Hepatocyte (in vitro differentiated cells): ENCODE measurements around the gene ZNF273. TPM values are rescaled to one million over a fixed set of nuclear protein-coding genes. Genes with fewer than 3 reads are reported as not detected.

Experiments used
- DNase-seq: peaks from one replicate; pipeline ENCODE4 v3.0.0-alpha.2; 2016; ENCODE audit warnings: low spot score
- H2AFZ ChIP-seq: fragments of 200-600 bp; sonication (generic); 2 replicates; pipeline ENCODE4 v1.6.0; 2016; ENCODE audit warnings: antibody characterized with exemption, mild to moderate bottlenecking
- H3K27ac ChIP-seq: fragments of 200-600 bp; sonication (generic); 2 replicates; pipeline ENCODE4 v1.5.1; 2016; ENCODE audit warnings: mild to moderate bottlenecking
- H3K27me3 ChIP-seq: fragments of 200-600 bp; sonication (generic); 2 replicates; pipeline ENCODE4 v1.6.1; 2016
- H3K36me3 ChIP-seq: fragments of 200-600 bp; sonication (generic); replicated peaks from 2 replicates; pipeline ENCODE4 v1.5.1; 2016; ENCODE audit warnings: low read depth; ENCODE audit not compliant: insufficient read depth
- H3K4me1 ChIP-seq: fragments of 200-600 bp; sonication (generic); 2 replicates; pipeline ENCODE4 v1.5.1; 2016; ENCODE audit warnings: mild to moderate bottlenecking, moderate library complexity; ENCODE audit not compliant: insufficient read depth
- H3K4me2 ChIP-seq: fragments of 200-600 bp; sonication (generic); 2 replicates; pipeline ENCODE4 v1.6.0; 2016
- H3K4me3 ChIP-seq: fragments of 200-600 bp; sonication (generic); 2 replicates; pipeline ENCODE4 v1.5.1; 2016; ENCODE audit warnings: mild to moderate bottlenecking
- H3K79me2 ChIP-seq: fragments of 200-600 bp; sonication (generic); 2 replicates; pipeline ENCODE4 v1.6.0; 2017; ENCODE audit warnings: mild to moderate bottlenecking
- H3K9me2 ChIP-seq: fragments of 200-600 bp; sonication (generic); replicated peaks from 2 replicates; pipeline ENCODE4 v1.6.0; 2017; ENCODE audit warnings: mild to moderate bottlenecking; ENCODE audit not compliant: insufficient read depth
- H3K9me3 ChIP-seq: fragments of 200-600 bp; sonication (generic); 2 replicates; pipeline ENCODE4 v1.5.1; 2016; ENCODE audit warnings: low read depth, mild to moderate bottlenecking
- H4K20me1 ChIP-seq: fragments of 200-600 bp; sonication (generic); 2 replicates; pipeline ENCODE4 v1.6.0; 2016; ENCODE audit warnings: mild to moderate bottlenecking; ENCODE audit not compliant: insufficient read depth, poor library complexity, severe bottlenecking
- EZH2 ChIP-seq: fragments of 200-600 bp; sonication (generic); IDR thresholded peaks from 2 replicates; pipeline ENCODE4 v1.6.1; 2016; ENCODE audit warnings: antibody characterized with exemption, mild to moderate bottlenecking, borderline replicate concordance
- EZH2phosphoT487 ChIP-seq: fragments of 200-600 bp; sonication (generic); IDR thresholded peaks from one replicate; pipeline ENCODE4 v1.6.1; 2018; ENCODE audit warnings: antibody characterized with exemption, mild to moderate bottlenecking, low read depth, moderate library complexity; ENCODE audit not compliant: unreplicated experiment, severe bottlenecking
- WGBS: methylation state at CpG from one replicate; pipeline ENCODE4 v1.1.6; 2016; ENCODE audit warnings: low lambda C conversion rate; ENCODE audit errors: missing lambda C conversion rate; 5-methylcytosine and 5-hydroxymethylcytosine counted together
- polyA plus RNA-seq: library from polyadenylated mRNA; unstranded; fragments of >200 nt; fragmentation: Nextera tagmentation; extraction: Ambion mirVana; gene quantifications from 2 replicates; pipeline ENCODE4 v1.2.1, GENCODE V29; 2016
- total RNA-seq: library from RNA; depleted of rRNA; stranded (reverse); fragments of >200 nt; gene quantifications from 2 replicates; pipeline ENCODE4 v1.2.3, GENCODE V29; 2014
- TF ChIP-seq, protein P1 (sequence below): fragments of 200-600 bp; sonication (generic); IDR thresholded peaks from 2 replicates; pipeline ENCODE4 v1.5.1; 2016; ENCODE audit warnings: antibody characterized with exemption, mild to moderate bottlenecking; ENCODE audit not compliant: poor library complexity

The ZNF273 gene
- total and polyA plus RNA-seq, 2 experiments from 2014 or later = 4.1 to 4.9 TPM

GRCh38 chr7:64868499-64868898 is 34.6 kb upstream of the ZNF273 start:
- no peaks in the 10 kb centered on the region for H3K9me3 ChIP-seq
- no peaks in the 10 kb centered on the region for H3K27me3 ChIP-seq
- DNase-seq = peak; percentile 1
- H3K9me2 ChIP-seq = no peaks in the 10 kb centered on the region
- no peak for TF ChIP-seq EZH2phosphoT487
- TF ChIP-seq, protein P1, sequence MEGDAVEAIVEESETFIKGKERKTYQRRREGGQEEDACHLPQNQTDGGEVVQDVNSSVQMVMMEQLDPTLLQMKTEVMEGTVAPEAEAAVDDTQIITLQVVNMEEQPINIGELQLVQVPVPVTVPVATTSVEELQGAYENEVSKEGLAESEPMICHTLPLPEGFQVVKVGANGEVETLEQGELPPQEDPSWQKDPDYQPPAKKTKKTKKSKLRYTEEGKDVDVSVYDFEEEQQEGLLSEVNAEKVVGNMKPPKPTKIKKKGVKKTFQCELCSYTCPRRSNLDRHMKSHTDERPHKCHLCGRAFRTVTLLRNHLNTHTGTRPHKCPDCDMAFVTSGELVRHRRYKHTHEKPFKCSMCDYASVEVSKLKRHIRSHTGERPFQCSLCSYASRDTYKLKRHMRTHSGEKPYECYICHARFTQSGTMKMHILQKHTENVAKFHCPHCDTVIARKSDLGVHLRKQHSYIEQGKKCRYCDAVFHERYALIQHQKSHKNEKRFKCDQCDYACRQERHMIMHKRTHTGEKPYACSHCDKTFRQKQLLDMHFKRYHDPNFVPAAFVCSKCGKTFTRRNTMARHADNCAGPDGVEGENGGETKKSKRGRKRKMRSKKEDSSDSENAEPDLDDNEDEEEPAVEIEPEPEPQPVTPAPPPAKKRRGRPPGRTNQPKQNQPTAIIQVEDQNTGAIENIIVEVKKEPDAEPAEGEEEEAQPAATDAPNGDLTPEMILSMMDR = no peak
- TF ChIP-seq EZH2 = no peak
- 87% methylated on average over 11 of the region's 11 CpGs for WGBS
- H2AFZ ChIP-seq = no peak overlapping the region
- no peak overlapping the region for H3K27ac ChIP-seq
- H3K4me3 ChIP-seq = no peak overlapping the region
- H4K20me1 ChIP-seq = no peaks in the 10 kb centered on the region
- H3K4me1 ChIP-seq = no peaks in the 10 kb centered on the region
- H3K4me2 ChIP-seq = no peak overlapping the region
- no peaks in the 10 kb centered on the region for H3K79me2 ChIP-seq
- no peaks in the 10 kb centered on the region for H3K36me3 ChIP-seq

- WGBS = 71% methylated on average over 8 of the region's 8 CpGs
- Histone ChIP-seq H3K79me2 (no peaks in the 10 kb centered on the region), H3K27me3 (no peaks in the 10 kb centered on the region), H3K4me2 (no peak overlapping the region), H3K9me3 (no peaks in the 10 kb centered on the region), H3K4me1 (no peaks in the 10 kb centered on the region), H3K9me2 (no peaks in the 10 kb centered on the region), H3K36me3 (no peaks in the 10 kb centered on the region), H4K20me1 (no peaks in the 10 kb centered on the region), H3K4me3 (no peak overlapping the region), H2AFZ (no peak overlapping the region), H3K27ac (no peak overlapping the region)
- TF ChIP-seq EZH2phosphoT487 = no peak
- TF ChIP-seq, protein P1 = no peak
- no peak for TF ChIP-seq EZH2
- DNase-seq = peak; percentile 1
These were observed 33.9 kb upstream of the ZNF273 start for GRCh38 chr7:64869121-64869725.

DNA sequence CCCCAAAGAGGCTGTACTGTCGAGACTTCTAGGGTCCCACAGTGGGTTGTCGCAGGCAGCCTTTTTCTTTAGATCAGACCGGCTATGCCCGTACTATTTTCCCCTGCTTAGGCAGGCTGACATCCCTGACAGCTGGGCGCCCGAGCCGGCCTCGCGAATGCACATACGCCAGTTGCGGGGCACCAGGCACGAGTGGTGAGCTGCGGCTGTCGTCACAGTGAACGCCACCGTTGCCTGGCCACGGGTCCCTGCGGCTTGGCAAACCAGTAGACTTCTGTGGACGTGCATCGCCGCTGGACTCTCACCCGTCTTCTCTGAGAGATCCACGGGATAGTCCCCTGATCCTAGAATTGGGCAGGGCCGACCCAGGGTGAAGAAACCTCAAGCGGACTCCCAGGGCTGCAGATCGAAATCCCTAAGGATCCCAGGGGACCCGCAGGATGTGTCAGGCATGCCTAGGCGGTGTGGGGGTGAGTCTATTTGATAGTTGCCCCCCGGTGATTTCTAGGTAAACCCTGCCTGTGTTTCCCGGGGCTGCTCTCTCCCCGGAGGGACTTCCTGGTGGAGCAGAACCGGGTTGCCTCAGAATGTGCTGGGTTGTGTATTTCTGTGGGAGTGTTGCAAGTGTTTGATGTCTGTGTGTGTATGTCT is 33.0 kb upstream of the ZNF273 start:
- H3K9me2 ChIP-seq = no peaks in the 10 kb centered on the region
- no peak overlapping the region for H2AFZ ChIP-seq
- H3K4me1 ChIP-seq = no peaks in the 10 kb centered on the region
- no peaks in the 10 kb centered on the region for H3K27me3 ChIP-seq
- H3K36me3 ChIP-seq = no peaks in the 10 kb centered on the region
- no peaks in the 10 kb centered on the region for H4K20me1 ChIP-seq
- TF ChIP-seq EZH2phosphoT487 = no peak
- TF ChIP-seq, protein P1 = no peak
- TF ChIP-seq EZH2 = no peak
- H3K79me2 ChIP-seq = no peaks in the 10 kb centered on the region
- H3K4me2 ChIP-seq = no peak overlapping the region
- 91% methylated on average over 32 of the region's 32 CpGs for WGBS
- H3K27ac ChIP-seq = no peak overlapping the region
- H3K4me3 ChIP-seq = no peak overlapping the region
- no peaks in the 10 kb centered on the region for H3K9me3 ChIP-seq
- DNase-seq = no peak
